Gastroesophageal sphincter (tissue), 3 donors: ENCODE results near the gene FER.

ENCODE experiments used
- CTCF ChIP-seq, 4 experiments: fragments of 200-600 bp in 2 of 4; fragments of 450-650 bp in 2 of 4; sonication (generic) in 1 of 4; IDR thresholded peaks; one replicate each; pipeline ENCODE4 v1.5.1; 2017 to 2019; ENCODE audit warnings: antibody characterized with exemption in 4 of 4, mild to moderate bottlenecking in 2 of 4, moderate library complexity in 2 of 4
- POLR2A ChIP-seq, 2 donors: fragments of 450-650 bp; IDR thresholded peaks; one replicate each; pipeline ENCODE4 v1.6.1; 2017; ENCODE audit warnings: antibody characterized with exemption in 2 of 2, mild to moderate bottlenecking in 2 of 2, moderate library complexity in 1 of 2

- TF ChIP-seq CTCF (IDR thresholded peaks at IDR 0.05): no peak
- TF ChIP-seq POLR2A (IDR thresholded peaks at IDR 0.05): peak in 1 of 2 donors; percentile 16
These were observed at the start of gene FER for GRCh38 chr5:108747774-108748400.
